Measurements from ENCODE around the gene SPATC1L.

- TF ChIP-seq CTCF (IDR thresholded peaks at IDR 0.05; ENCODE audit: extremely low read depth in 1 of 2, insufficient read depth in 1 of 2, low read depth in 1 of 2, low read length in 2 of 2), result no peak
- TF ChIP-seq POLR2A (IDR thresholded peaks at IDR 0.05; ENCODE audit: low read depth, low read length), result no peak
- no peak for TF ChIP-seq POLR2AphosphoS5 (IDR thresholded peaks at IDR 0.05; ENCODE audit: insufficient read depth, low read depth, low read length)
- TF ChIP-seq EZH2 (IDR thresholded peaks at IDR 0.05; ENCODE audit: borderline replicate concordance, low read depth, low read length, severe bottlenecking), result no peak
- TF ChIP-seq MYC (IDR thresholded peaks at IDR 0.05; ENCODE audit: low read depth, low read length), result no peak
- no peak for TF ChIP-seq MAX (IDR thresholded peaks at IDR 0.05; ENCODE audit: insufficient read depth, insufficient read length)
- no peak for TF ChIP-seq JUN (IDR thresholded peaks at IDR 0.05; ENCODE audit: borderline replicate concordance, insufficient read depth, insufficient read length, low read depth)
- TF ChIP-seq GATA2 (IDR thresholded peaks at IDR 0.05; ENCODE audit: insufficient read depth, insufficient read length, low read depth, low read length), result no peak
Observed at GRCh38 chr21:46227811-46228344, 43.6 kb upstream of the SPATC1L start.
